ENCODE data around the gene CCDC63. TPM values are rescaled to one million over a fixed set of nuclear protein-coding genes. Genes with fewer than 3 reads are reported as not detected.
A peak's percentile ranks its signal among the peaks of the same experiment; 100 is the strongest.

Gene CCDC63
- polyA plus RNA-seq, 3 donors: 0.22 TPM; not detected in 2

GRCh38 chr12:110874781-110875180, 28.0 kb downstream of the CCDC63 start:
- Histone ChIP-seq H3K27me3 (ENCODE audit: control insufficient read depth in 2 of 2, insufficient read depth in 2 of 2, low read length in 2 of 2) (no peaks in the 10 kb centered on the region), H3K4me2 (replicated peaks; ENCODE audit: extremely low read depth, low read length, poor library complexity, severe bottlenecking) (no peak overlapping the region), H3K9ac (ENCODE audit: insufficient read depth, low read length, poor library complexity, severe bottlenecking) (no peak overlapping the region), H3K79me2 (ENCODE audit: insufficient read depth, low read length) (no peaks in the 10 kb centered on the region), H4K20me1 (ENCODE audit: insufficient read depth, low read length) (no peaks in the 10 kb centered on the region), H3K36me3 (replicated peaks in 1 of 2; ENCODE audit: control insufficient read depth in 1 of 2, insufficient read depth in 2 of 2, low read length in 2 of 2) (no peaks in the 10 kb centered on the region), H3K4me1 (ENCODE audit: control insufficient read depth in 1 of 2, insufficient read depth in 2 of 2, low read length in 2 of 2) (peaks cover 0 to 6% of the 10 kb centered on the region in 2 donors), H3K27ac (ENCODE audit: low read depth in 1 of 2, low read length in 2 of 2) (no peak overlapping the region), H3K9me3 (replicated peaks in 1 of 2; ENCODE audit: control insufficient read depth in 1 of 2, insufficient read depth in 1 of 2, low read length in 2 of 2) (no peaks in the 10 kb centered on the region), H3K4me3 (replicated peaks in 1 of 3; ENCODE audit: low read depth in 2 of 3, low read length in 3 of 3) (no peak overlapping the region), H2AFZ (ENCODE audit: insufficient read depth, low read depth, low read length, poor library complexity, severe bottlenecking) (no peak overlapping the region)
- no peak overlapping the region for H3K4me3 Mint-ChIP-seq
- no peaks in the 10 kb centered on the region for H3K36me3 Mint-ChIP-seq
- intact Hi-C loops (cut with micrococcal nuclease): no loop called here
- peaks cover 8% of the 10 kb centered on the region for H3K4me1 Mint-ChIP-seq
- H3K27me3 Mint-ChIP-seq (ENCODE audit: low read depth in 3 of 3): peaks cover 0 to 10% (median 3%) of the 10 kb centered on the region in 3 donors
- H3K9me3 Mint-ChIP-seq: peaks cover 0 to 4% (median 0%) of the 10 kb centered on the region in 7 donors
- TF ChIP-seq CTCF (IDR thresholded peaks at IDR 0.05): no peak
- DNase-seq: no peak
- H3K27ac Mint-ChIP-seq: peak overlapping the region in 1 of 7 donors; percentile 43

- no peaks in the 10 kb centered on the region for H3K79me2 ChIP-seq (ENCODE audit: insufficient read depth, low read length)
- H3K4me3 ChIP-seq (replicated peaks in 1 of 3; ENCODE audit: low read depth in 2 of 3, low read length in 3 of 3): no peak overlapping the region
- intact Hi-C loops (cut with micrococcal nuclease): no loop called here
- Mint-ChIP-seq H3K36me3 (no peaks in the 10 kb centered on the region), H3K27ac (no peak overlapping the region), H3K4me3 (no peak overlapping the region), H3K9me3 (peaks cover 0 to 3% (median 0%) of the 10 kb centered on the region in 7 donors), H3K27me3 (ENCODE audit: low read depth in 3 of 3) (peaks cover 0 to 4% (median 3%) of the 10 kb centered on the region in 3 donors), H3K4me1 (no peaks in the 10 kb centered on the region)
- H4K20me1 ChIP-seq (ENCODE audit: insufficient read depth, low read length): no peaks in the 10 kb centered on the region
- no peak overlapping the region for H2AFZ ChIP-seq (ENCODE audit: insufficient read depth, low read depth, low read length, poor library complexity, severe bottlenecking)
- H3K36me3 ChIP-seq (replicated peaks in 1 of 2; ENCODE audit: control insufficient read depth in 1 of 2, insufficient read depth in 2 of 2, low read length in 2 of 2): no peaks in the 10 kb centered on the region
- H3K9ac ChIP-seq (ENCODE audit: insufficient read depth, low read length, poor library complexity, severe bottlenecking): no peak overlapping the region
- 100% methylated on average over 1 of the region's 2 CpGs for WGBS (ENCODE audit: insufficient coverage)
- H3K4me2 ChIP-seq (replicated peaks; ENCODE audit: extremely low read depth, low read length, poor library complexity, severe bottlenecking): no peak overlapping the region
- no peaks in the 10 kb centered on the region for H3K27me3 ChIP-seq (ENCODE audit: control insufficient read depth in 2 of 2, insufficient read depth in 2 of 2, low read length in 2 of 2)
- DNase-seq: no peak
- no peaks in the 10 kb centered on the region for H3K4me1 ChIP-seq (ENCODE audit: control insufficient read depth in 1 of 2, insufficient read depth in 2 of 2, low read length in 2 of 2)
- H3K9me3 ChIP-seq (replicated peaks in 1 of 2; ENCODE audit: control insufficient read depth in 1 of 2, insufficient read depth in 1 of 2, low read length in 2 of 2): no peaks in the 10 kb centered on the region
- no peak overlapping the region for H3K27ac ChIP-seq (ENCODE audit: low read depth in 1 of 2, low read length in 2 of 2)
- TF ChIP-seq CTCF (IDR thresholded peaks at IDR 0.05): no peak
Measured at GRCh38 chr12:110880651-110881050, 33.9 kb downstream of the CCDC63 start.

All from CD14-positive monocyte (primary cell).